HFF-Myc (cell line): Measurements from ENCODE around the gene GSTT2.

Experiments used
- DNase-seq: peaks from one replicate; pipeline ENCODE4 v3.0.0-alpha.2; 2011; ENCODE audit warnings: low read depth; ENCODE audit errors: extremely low read depth
- H3K4me3 ChIP-seq: replicated peaks from 2 replicates; pipeline ENCODE4 v1.5.1; 2011; ENCODE audit warnings: low read depth, mild to moderate bottlenecking, control low read depth, low read length
- CTCF ChIP-seq: IDR thresholded peaks from 2 replicates; pipeline ENCODE4 v1.5.1; 2012; ENCODE audit warnings: mild to moderate bottlenecking, low read depth, low read length, control low read depth; ENCODE audit errors: missing control alignments

The GSTT2 gene

GRCh38 chr22:24021304-24021703 is 41.4 kb downstream of the GSTT2 start:
- DNase-seq, result no peak
- no peak for TF ChIP-seq CTCF
- H3K4me3 ChIP-seq, result no peak overlapping the region

- no peak overlapping the region for H3K4me3 ChIP-seq
- no peak for TF ChIP-seq CTCF
- no peak for DNase-seq
Measured at GRCh38 chr22:24023204-24023789, 43.4 kb downstream of the GSTT2 start.

GRCh38 chr22:24024354-24024753 is 44.4 kb downstream of the GSTT2 start:
- DNase-seq, result no peak
- no peak overlapping the region for H3K4me3 ChIP-seq
- no peak for TF ChIP-seq CTCF

GRCh38 chr22:24025475-24025874 is 45.5 kb downstream of the GSTT2 start:
- DNase-seq, result no peak
- no peak overlapping the region for H3K4me3 ChIP-seq
- TF ChIP-seq CTCF, result no peak

GRCh38 chr22:24026056-24026455 is 46.1 kb downstream of the GSTT2 start:
- no peak overlapping the region for H3K4me3 ChIP-seq
- no peak for TF ChIP-seq CTCF
- no peak for DNase-seq

- no peak for TF ChIP-seq CTCF
- H3K4me3 ChIP-seq, result no peak overlapping the region
- no peak for DNase-seq
Measured at GRCh38 chr22:24026733-24027132, 46.8 kb downstream of the GSTT2 start.

GRCh38 chr22:24027389-24027975 is 47.5 kb downstream of the GSTT2 start:
- no peak for DNase-seq
- TF ChIP-seq CTCF, result no peak
- no peak overlapping the region for H3K4me3 ChIP-seq
